Measurements from ENCODE around the gene RFLNA.

RFLNA gene

GRCh38 chr12:124323771-124324530, 29.1 kb downstream of the RFLNA start:
- DNase-seq (ENCODE audit: low read depth), result no peak
- no peak for TF ChIP-seq CTCF (IDR thresholded peaks at IDR 0.05; ENCODE audit: insufficient read depth, low read depth, low read length, missing control alignments)
- no peak overlapping the region for H3K4me3 ChIP-seq (ENCODE audit: low read length)

GRCh38 chr12:124324803-124325705, 30.2 kb downstream of the RFLNA start:
- no peak for DNase-seq (ENCODE audit: low read depth)
- H3K4me3 ChIP-seq (ENCODE audit: low read length), result no peak overlapping the region
- no peak for TF ChIP-seq CTCF (IDR thresholded peaks at IDR 0.05; ENCODE audit: insufficient read depth, low read depth, low read length, missing control alignments)

GRCh38 chr12:124326104-124326503, 31.2 kb downstream of the RFLNA start:
- H3K4me3 ChIP-seq (ENCODE audit: low read length), result no peak overlapping the region
- no peak for DNase-seq (ENCODE audit: low read depth)

GRCh38 chr12:124326871-124327270, 32.0 kb downstream of the RFLNA start:
- H3K4me3 ChIP-seq (ENCODE audit: low read length), result no peak overlapping the region
- TF ChIP-seq CTCF (IDR thresholded peaks at IDR 0.05; ENCODE audit: insufficient read depth, low read depth, low read length, missing control alignments), result no peak
- DNase-seq (ENCODE audit: low read depth), result no peak

More at GRCh38 chr12:124326104-124326503, 31.2 kb downstream of the RFLNA start:
- TF ChIP-seq CTCF (IDR thresholded peaks at IDR 0.05; ENCODE audit: insufficient read depth, low read depth, low read length, missing control alignments), result no peak

GRCh38 chr12:124327362-124328043, 32.6 kb downstream of the RFLNA start:
- TF ChIP-seq CTCF (IDR thresholded peaks at IDR 0.05; ENCODE audit: insufficient read depth, low read depth, low read length, missing control alignments), result no peak
- no peak overlapping the region for H3K4me3 ChIP-seq (ENCODE audit: low read length)
- DNase-seq (ENCODE audit: low read depth), result no peak

GRCh38 chr12:124328116-124328515, 33.2 kb downstream of the RFLNA start:
- no peak for TF ChIP-seq CTCF (IDR thresholded peaks at IDR 0.05; ENCODE audit: insufficient read depth, low read depth, low read length, missing control alignments)
- no peak overlapping the region for H3K4me3 ChIP-seq (ENCODE audit: low read length)
- DNase-seq (ENCODE audit: low read depth), result no peak
